Measurements from ENCODE around the gene CNTNAP2. TPM values are rescaled to one million over a fixed set of nuclear protein-coding genes. Genes with fewer than 3 reads are reported as not detected.

CNTNAP2 gene
- total and polyA plus RNA-seq, 7 donors = 0.60 to 2.4 (median 1.7) TPM

DNA sequence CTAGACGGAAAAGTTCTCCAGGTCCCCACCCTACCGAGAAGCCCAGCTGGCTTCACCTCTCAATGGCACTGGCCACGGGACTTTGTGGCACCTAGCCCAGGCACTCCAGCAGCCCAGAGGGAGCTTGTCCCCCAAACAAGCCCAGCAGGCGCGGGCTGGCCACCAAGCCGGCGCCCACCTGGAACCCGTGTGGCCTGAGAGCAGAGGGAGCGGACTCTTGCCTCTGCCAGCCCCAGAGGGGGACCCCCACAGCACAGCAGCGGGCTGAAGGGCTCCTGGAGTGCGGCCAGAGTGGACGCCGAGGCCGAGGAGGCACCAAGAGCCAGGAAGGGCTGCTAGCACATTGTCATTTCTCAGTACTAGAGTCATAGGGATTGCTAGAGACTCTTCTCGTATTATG lies 671.4 kb downstream of the CNTNAP2 start:
- TF ChIP-seq EP300 (IDR thresholded peaks at IDR 0.05) = no peak
- TF ChIP-seq, protein P1, sequence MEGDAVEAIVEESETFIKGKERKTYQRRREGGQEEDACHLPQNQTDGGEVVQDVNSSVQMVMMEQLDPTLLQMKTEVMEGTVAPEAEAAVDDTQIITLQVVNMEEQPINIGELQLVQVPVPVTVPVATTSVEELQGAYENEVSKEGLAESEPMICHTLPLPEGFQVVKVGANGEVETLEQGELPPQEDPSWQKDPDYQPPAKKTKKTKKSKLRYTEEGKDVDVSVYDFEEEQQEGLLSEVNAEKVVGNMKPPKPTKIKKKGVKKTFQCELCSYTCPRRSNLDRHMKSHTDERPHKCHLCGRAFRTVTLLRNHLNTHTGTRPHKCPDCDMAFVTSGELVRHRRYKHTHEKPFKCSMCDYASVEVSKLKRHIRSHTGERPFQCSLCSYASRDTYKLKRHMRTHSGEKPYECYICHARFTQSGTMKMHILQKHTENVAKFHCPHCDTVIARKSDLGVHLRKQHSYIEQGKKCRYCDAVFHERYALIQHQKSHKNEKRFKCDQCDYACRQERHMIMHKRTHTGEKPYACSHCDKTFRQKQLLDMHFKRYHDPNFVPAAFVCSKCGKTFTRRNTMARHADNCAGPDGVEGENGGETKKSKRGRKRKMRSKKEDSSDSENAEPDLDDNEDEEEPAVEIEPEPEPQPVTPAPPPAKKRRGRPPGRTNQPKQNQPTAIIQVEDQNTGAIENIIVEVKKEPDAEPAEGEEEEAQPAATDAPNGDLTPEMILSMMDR (IDR thresholded peaks at IDR 0.05) = no peak
- no peak for TF ChIP-seq POLR2AphosphoS5 (IDR thresholded peaks at IDR 0.05)
- no peak for TF ChIP-seq POLR2A (IDR thresholded peaks at IDR 0.05)
- H3K36me3 ChIP-seq = no peaks in the 10 kb centered on the region
- H3K4me1 ChIP-seq = no peaks in the 10 kb centered on the region
- no peak overlapping the region for H3K27ac ChIP-seq
- H3K4me3 ChIP-seq = no peak overlapping the region
- no peaks in the 10 kb centered on the region for H3K9me3 ChIP-seq
- intact Hi-C loops (cut with DNase I) = no loop called here
- DNase-seq = no peak
- WGBS, 2 donors = 87 to 91% methylated on average over 15 of the region's 15 CpGs
- no peaks in the 10 kb centered on the region for H3K27me3 ChIP-seq

DNA sequence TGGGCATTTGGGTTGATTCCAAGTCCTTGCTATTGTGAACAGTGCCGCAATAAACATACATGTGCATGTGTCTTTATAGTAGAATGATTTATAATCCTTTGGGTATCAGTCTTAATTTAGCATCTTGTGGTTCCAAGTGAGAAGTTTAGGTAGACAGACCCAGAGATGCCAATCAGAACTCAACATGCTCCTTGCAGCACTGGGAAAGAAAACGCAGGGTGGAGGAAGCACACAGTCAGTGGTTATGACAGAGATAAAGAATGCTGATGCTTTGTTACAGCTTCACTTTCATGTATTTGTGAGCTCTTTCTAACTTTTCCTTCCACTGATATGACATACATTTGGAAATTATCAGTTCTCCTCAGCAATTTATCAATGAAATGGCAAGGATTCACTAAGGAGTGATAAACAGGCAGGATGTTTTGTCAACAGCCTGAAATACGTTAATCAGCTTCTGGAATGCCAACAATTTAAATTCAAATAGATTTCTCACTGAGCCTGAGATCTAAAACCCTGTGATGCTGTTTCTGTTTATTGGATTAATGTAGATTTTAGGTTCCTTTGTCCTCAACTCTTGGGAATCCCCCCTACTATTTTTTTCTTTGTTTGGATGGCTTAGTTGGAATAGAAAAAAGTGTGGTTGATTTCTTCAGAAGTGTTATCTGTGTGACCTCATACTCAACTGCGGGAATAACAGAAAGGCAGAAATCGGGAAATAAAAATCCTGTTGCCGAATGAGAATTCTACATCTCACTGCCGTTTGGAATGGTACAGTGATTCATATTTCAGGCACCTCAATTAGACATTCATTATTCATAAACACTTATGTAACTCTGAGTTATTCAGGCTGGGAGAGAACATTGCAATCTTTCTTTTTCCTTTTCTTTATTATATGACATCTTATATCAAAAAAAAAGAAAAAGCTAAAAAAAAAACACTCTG lies 675.0 kb downstream of the CNTNAP2 start:
- Histone ChIP-seq H3K27ac (no peak overlapping the region), H3K4me3 (no peak overlapping the region), H3K4me1 (no peaks in the 10 kb centered on the region), H3K27me3 (no peaks in the 10 kb centered on the region), H3K9me3 (peaks cover 0 to 9% (median 3%) of the 10 kb centered on the region in 4 donors), H3K36me3 (no peaks in the 10 kb centered on the region)
- intact Hi-C loops (cut with DNase I) = no loop called here
- DNase-seq = no peak
- TF ChIP-seq EP300 (IDR thresholded peaks at IDR 0.05) (no peak), POLR2A (IDR thresholded peaks at IDR 0.05) (no peak), POLR2AphosphoS5 (IDR thresholded peaks at IDR 0.05) (no peak)
- TF ChIP-seq, protein P1 (IDR thresholded peaks at IDR 0.05) = no peak
- 54 to 64% methylated on average over 7 of the region's 7 CpGs for WGBS, 2 donors

DNA sequence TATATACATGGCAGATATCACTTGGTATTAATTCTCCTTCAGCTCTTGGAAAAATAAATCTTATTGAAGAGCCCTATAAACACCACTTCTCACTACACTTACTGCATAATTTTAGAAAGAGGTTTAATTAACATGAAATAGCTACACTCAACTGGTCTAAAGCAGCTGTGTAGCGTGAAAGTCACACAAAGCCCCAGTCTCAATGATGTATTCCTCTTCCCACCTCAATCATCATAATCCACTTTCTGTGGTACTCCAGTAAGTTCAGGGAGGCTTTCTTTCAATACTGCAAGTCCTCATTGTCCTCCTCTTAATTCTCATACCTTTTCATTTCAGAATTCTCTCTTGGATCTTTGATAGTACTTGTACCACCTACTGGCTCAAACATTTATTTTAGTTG lies 688.0 kb downstream of the CNTNAP2 start:
- Histone ChIP-seq H3K4me3 (no peak overlapping the region), H3K27ac (no peak overlapping the region), H3K36me3 (no peaks in the 10 kb centered on the region), H3K27me3 (no peaks in the 10 kb centered on the region), H3K4me1 (no peaks in the 10 kb centered on the region), H3K9me3 (peaks cover 0 to 3% (median 0%) of the 10 kb centered on the region in 4 donors)
- no peak for DNase-seq
- WGBS, 2 donors = 86% methylated on average over 1 of the region's 1 CpG
- intact Hi-C loops (cut with DNase I) = no loop called here
- TF ChIP-seq POLR2A (IDR thresholded peaks at IDR 0.05) (no peak), EP300 (IDR thresholded peaks at IDR 0.05) (no peak), POLR2AphosphoS5 (IDR thresholded peaks at IDR 0.05) (no peak)
- TF ChIP-seq, protein P1 (IDR thresholded peaks at IDR 0.05) = no peak

DNA sequence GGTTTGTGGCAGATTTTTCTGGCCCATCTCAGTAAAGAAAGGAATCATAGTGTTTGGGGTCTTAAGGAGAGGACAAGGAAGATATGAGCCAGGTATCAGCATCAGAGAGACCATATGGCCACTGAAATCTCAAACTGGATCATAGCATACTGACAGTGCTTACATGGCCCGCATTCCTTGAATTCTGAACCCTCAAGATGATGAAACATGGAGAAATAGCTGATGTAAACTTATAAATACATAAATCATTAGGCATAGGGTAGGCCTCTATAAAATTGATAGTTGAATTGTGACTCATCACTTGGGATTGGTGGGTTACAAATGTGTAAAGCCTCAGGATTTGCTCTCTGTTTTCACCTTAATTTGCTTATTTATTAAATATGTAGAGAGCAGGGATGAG lies 688.5 kb downstream of the CNTNAP2 start:
- WGBS, 2 donors = 62 to 72% methylated on average over 1 of the region's 1 CpG
- intact Hi-C loops (cut with DNase I) = no loop called here

More for the DNA sequence above, 688.5 kb downstream of the CNTNAP2 start:
- no peak overlapping the region for H3K4me3 ChIP-seq
- TF ChIP-seq, protein P1 (IDR thresholded peaks at IDR 0.05) = no peak
- TF ChIP-seq EP300 (IDR thresholded peaks at IDR 0.05) = no peak
- TF ChIP-seq POLR2AphosphoS5 (IDR thresholded peaks at IDR 0.05) = no peak
- H3K27me3 ChIP-seq = no peaks in the 10 kb centered on the region
- DNase-seq = no peak
- no peaks in the 10 kb centered on the region for H3K4me1 ChIP-seq
- peaks cover 0 to 3% (median 0%) of the 10 kb centered on the region in 4 donors for H3K9me3 ChIP-seq
- H3K36me3 ChIP-seq = no peaks in the 10 kb centered on the region
- no peak overlapping the region for H3K27ac ChIP-seq
